BLaER1 treated with 17β-estradiol and CSF1 and Interleukin-3, amounts not matched to agents 10 nM and 100 nM (cell line): ENCODE measurements around the gene CCDC177.
A peak's percentile ranks its signal among the peaks of the same experiment; 100 is the strongest.

Experiments
- H3K27ac ChIP-seq, 11 experiments: shearing (Covaris generic); formaldehyde crosslinking; 2 replicates each; pipeline ENCODE4 v1.8.1; 2022
- H3K27me3 ChIP-seq, 11 experiments: shearing (Covaris generic); formaldehyde crosslinking; 2 replicates each; pipeline ENCODE4 v1.8.1; 2022
- H3K36me3 ChIP-seq, 11 experiments: shearing (Covaris generic); formaldehyde crosslinking; 2 replicates each; pipeline ENCODE4 v1.8.1; 2022
- H3K4me1 ChIP-seq, 10 experiments: shearing (Covaris generic); formaldehyde crosslinking; 2 replicates each; pipeline ENCODE4 v1.8.1; 2022
- H3K4me2 ChIP-seq, 11 experiments: shearing (Covaris generic); formaldehyde crosslinking; 2 replicates each; pipeline ENCODE4 v1.8.1; 2022
- H3K4me3 ChIP-seq, 10 experiments: shearing (Covaris generic); formaldehyde crosslinking; 2 replicates each; pipeline ENCODE4 v1.8.1; 2022
- H3K9ac ChIP-seq, 11 experiments: shearing (Covaris generic); formaldehyde crosslinking; 2 replicates each; pipeline ENCODE4 v1.8.1; 2022
- H3K9me3 ChIP-seq, 11 experiments: shearing (Covaris generic); formaldehyde crosslinking; replicated peaks in 1 of 11; 2 replicates each; pipeline ENCODE4 v1.8.1; 2022
- H4K20me1 ChIP-seq, 11 experiments: shearing (Covaris generic); formaldehyde crosslinking; 2 replicates each; pipeline ENCODE4 v1.8.1; 2022
- Cebpa-rat ChIP-seq, 11 experiments: shearing (Covaris generic); IDR thresholded peaks; 2 replicates each; pipeline ENCODE4 v1.8.1; 2022

Gene CCDC177

DNA sequence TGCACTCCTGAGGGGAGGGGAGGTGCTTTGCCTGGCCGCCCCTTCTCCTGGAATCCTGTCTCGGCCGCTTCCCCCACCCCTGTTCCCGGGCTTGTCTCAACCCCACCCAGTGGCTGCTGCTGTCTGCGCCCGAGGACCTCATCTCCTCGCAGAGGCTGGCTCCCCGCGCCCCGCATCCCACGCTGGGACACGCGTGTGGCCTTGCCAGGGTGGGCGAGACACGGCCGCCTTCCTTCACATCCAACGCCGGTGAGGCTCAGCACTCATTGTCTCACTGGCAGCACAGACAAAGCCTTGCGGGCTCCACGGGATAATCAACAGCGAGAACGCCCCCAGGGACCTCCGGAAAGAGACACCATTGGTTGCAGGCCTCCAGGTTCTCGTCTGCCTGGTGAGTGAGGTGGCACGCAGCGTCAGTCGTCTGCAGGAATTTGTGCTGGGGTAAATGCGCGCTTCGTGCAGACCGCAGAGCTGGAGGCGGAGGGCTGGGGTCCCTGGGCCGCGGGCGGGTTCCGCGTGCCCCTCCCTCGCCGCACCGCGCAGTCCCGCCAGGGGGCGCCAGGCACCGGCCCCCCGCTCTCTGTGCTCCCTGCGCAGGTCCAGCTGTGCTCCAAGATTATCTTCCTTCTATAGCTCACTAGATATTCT, 26.8 kb downstream of the CCDC177 start:
- no peak overlapping the region for H3K9ac ChIP-seq

GRCh38 chr14:69543341-69544115, 31.1 kb downstream of the CCDC177 start:
- Histone ChIP-seq H3K27ac (peak overlapping the region in 5 of 11 experiments; percentile 2 to 69 (median 41); a peak in 8 of 22 replicates), H3K9ac (peak overlapping the region in 2 of 11 experiments; percentile 2 to 31; a peak in 1 of 22 replicates), H3K4me3 (no peak overlapping the region), H3K27me3 (peaks cover 0 to 8% (median 0%) of the 10 kb centered on the region in 11 experiments; a peak in 2 of 22 replicates), H4K20me1 (no peaks in the 10 kb centered on the region), H3K4me1 (peaks cover 0 to 64% (median 28%) of the 10 kb centered on the region in 10 experiments; a peak in 17 of 20 replicates), H3K9me3 (peaks cover 0 to 10% (median 0%) of the 10 kb centered on the region in 11 experiments; a peak in 3 of 22 replicates), H3K4me2 (peak overlapping the region in 10 of 11 experiments; percentile 17 to 85 (median 70); a peak in 18 of 22 replicates), H3K36me3 (no peaks in the 10 kb centered on the region)
- TF ChIP-seq Cebpa-rat (IDR thresholded peaks at IDR 0.05): peak in 9 of 11 experiments; percentile 24 to 88 (median 61); a peak in 13 of 22 replicates

More for the DNA sequence above, 26.8 kb downstream of the CCDC177 start:
- H3K4me1 ChIP-seq: peaks cover 0 to 42% (median 23%) of the 10 kb centered on the region in 10 experiments; a peak in 17 of 20 replicates
- H3K27me3 ChIP-seq: peaks cover 0 to 8% (median 0%) of the 10 kb centered on the region in 11 experiments; a peak in 2 of 22 replicates
- no peaks in the 10 kb centered on the region for H4K20me1 ChIP-seq
- peak overlapping the region in 10 of 11 experiments; percentile 16 to 53 (median 40); a peak in 16 of 22 replicates for H3K4me2 ChIP-seq
- H3K27ac ChIP-seq: no peak overlapping the region
- no peak for TF ChIP-seq Cebpa-rat (IDR thresholded peaks at IDR 0.05)
- no peaks in the 10 kb centered on the region for H3K36me3 ChIP-seq
- no peaks in the 10 kb centered on the region for H3K9me3 ChIP-seq
- H3K4me3 ChIP-seq: peak overlapping the region in 1 of 10 experiments; percentile 46; a peak in 1 of 20 replicates

GRCh38 chr14:69542311-69542710, 32.4 kb downstream of the CCDC177 start:
- Histone ChIP-seq H3K4me2 (peak overlapping the region in 3 of 11 experiments; percentile 69 to 79 (median 74); a peak in 4 of 22 replicates), H3K27me3 (no peaks in the 10 kb centered on the region), H3K27ac (no peak overlapping the region), H3K36me3 (no peaks in the 10 kb centered on the region), H4K20me1 (no peaks in the 10 kb centered on the region), H3K4me1 (peaks cover 0 to 62% (median 25%) of the 10 kb centered on the region in 10 experiments; a peak in 17 of 20 replicates), H3K4me3 (no peak overlapping the region), H3K9me3 (peaks cover 0 to 10% (median 0%) of the 10 kb centered on the region in 11 experiments; a peak in 3 of 22 replicates), H3K9ac (no peak overlapping the region)
- TF ChIP-seq Cebpa-rat (IDR thresholded peaks at IDR 0.05): no peak

- Histone ChIP-seq H3K4me1 (peaks cover 0 to 71% (median 25%) of the 10 kb centered on the region in 10 experiments; a peak in 17 of 20 replicates), H3K9me3 (peaks cover 0 to 10% (median 0%) of the 10 kb centered on the region in 11 experiments; a peak in 3 of 22 replicates), H3K9ac (no peak overlapping the region), H3K27me3 (no peaks in the 10 kb centered on the region), H4K20me1 (no peaks in the 10 kb centered on the region), H3K4me2 (peak overlapping the region in 5 of 11 experiments; percentile 33 to 81 (median 63); a peak in 9 of 22 replicates), H3K36me3 (no peaks in the 10 kb centered on the region), H3K27ac (peak overlapping the region in 4 of 11 experiments; percentile 29 to 46 (median 42); a peak in 8 of 22 replicates), H3K4me3 (no peak overlapping the region)
- no peak for TF ChIP-seq Cebpa-rat (IDR thresholded peaks at IDR 0.05)
These were observed 33.9 kb downstream of the CCDC177 start for GRCh38 chr14:69540654-69541335.

GRCh38 chr14:69539631-69540410, 34.9 kb downstream of the CCDC177 start:
- peak overlapping the region in 4 of 11 experiments; percentile 29 to 46 (median 42); a peak in 6 of 22 replicates for H3K27ac ChIP-seq
- H3K27me3 ChIP-seq: no peaks in the 10 kb centered on the region
- peak in 4 of 11 experiments; percentile 18 to 41 (median 20); a peak in 2 of 22 replicates for TF ChIP-seq Cebpa-rat (IDR thresholded peaks at IDR 0.05)
- H3K9ac ChIP-seq: no peak overlapping the region
- no peak overlapping the region for H3K4me3 ChIP-seq
- H3K4me2 ChIP-seq: peak overlapping the region in 5 of 11 experiments; percentile 33 to 81 (median 63); a peak in 8 of 22 replicates
- no peaks in the 10 kb centered on the region for H3K36me3 ChIP-seq
- no peaks in the 10 kb centered on the region for H4K20me1 ChIP-seq
- H3K9me3 ChIP-seq: peaks cover 0 to 10% (median 0%) of the 10 kb centered on the region in 11 experiments; a peak in 3 of 22 replicates
- H3K4me1 ChIP-seq: peaks cover 0 to 71% (median 25%) of the 10 kb centered on the region in 10 experiments; a peak in 17 of 20 replicates

DNA sequence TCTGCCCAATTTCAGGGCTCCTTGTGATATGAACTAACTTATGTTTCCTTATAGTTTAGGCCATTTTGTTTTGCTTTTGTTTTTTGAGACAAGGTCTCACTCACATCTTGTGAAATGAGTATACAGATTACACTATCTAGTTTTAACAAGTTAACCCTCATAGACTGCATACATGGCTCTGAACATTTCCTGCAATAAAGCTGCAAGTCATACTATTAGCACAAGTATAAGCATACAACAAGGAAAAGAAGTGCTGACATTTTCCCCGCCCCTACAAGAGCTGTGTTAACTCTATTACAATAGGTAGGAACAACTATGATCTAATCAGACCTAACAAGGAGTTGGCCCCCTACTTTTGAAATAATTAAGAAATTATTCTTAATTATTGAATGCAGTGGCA, 35.9 kb downstream of the CCDC177 start:
- Histone ChIP-seq H3K9me3 (peaks cover 0 to 10% (median 0%) of the 10 kb centered on the region in 11 experiments; a peak in 3 of 22 replicates), H3K4me2 (no peak overlapping the region), H3K9ac (no peak overlapping the region), H3K27me3 (no peaks in the 10 kb centered on the region), H3K4me1 (peaks cover 0 to 62% (median 16%) of the 10 kb centered on the region in 10 experiments; a peak in 17 of 20 replicates), H3K27ac (no peak overlapping the region), H3K4me3 (no peak overlapping the region), H4K20me1 (no peaks in the 10 kb centered on the region), H3K36me3 (no peaks in the 10 kb centered on the region)
- TF ChIP-seq Cebpa-rat (IDR thresholded peaks at IDR 0.05): no peak

DNA sequence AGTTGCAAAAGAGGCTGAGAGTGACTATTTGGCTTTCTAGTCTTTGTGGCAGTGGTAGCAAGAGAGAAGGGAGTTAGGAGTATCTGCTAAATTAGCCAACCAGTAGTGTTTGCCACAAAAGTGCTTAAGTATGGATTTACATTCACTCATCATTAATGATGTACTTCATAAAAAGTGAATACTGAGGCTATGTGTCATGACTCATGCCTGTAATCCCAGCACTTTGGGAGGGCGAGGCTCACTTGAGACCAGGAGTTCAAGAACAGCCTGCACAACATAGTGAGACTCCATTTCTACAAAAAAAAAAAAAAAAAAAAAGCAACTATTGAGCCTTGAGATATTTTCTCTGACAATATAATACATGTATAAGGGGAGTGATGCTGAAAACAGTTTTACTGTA, 36.8 kb downstream of the CCDC177 start:
- no peak overlapping the region for H3K4me3 ChIP-seq
- H3K9me3 ChIP-seq: peaks cover 0 to 10% (median 0%) of the 10 kb centered on the region in 11 experiments; a peak in 3 of 22 replicates
- H3K4me2 ChIP-seq: peak overlapping the region in 2 of 11 experiments; percentile 48 to 67; a peak in 3 of 22 replicates
- H4K20me1 ChIP-seq: no peaks in the 10 kb centered on the region
- H3K9ac ChIP-seq: no peak overlapping the region
- H3K27ac ChIP-seq: no peak overlapping the region
- no peaks in the 10 kb centered on the region for H3K36me3 ChIP-seq
- TF ChIP-seq Cebpa-rat (IDR thresholded peaks at IDR 0.05): no peak
- peaks cover 0 to 53% (median 7%) of the 10 kb centered on the region in 10 experiments; a peak in 10 of 20 replicates for H3K4me1 ChIP-seq
- H3K27me3 ChIP-seq: no peaks in the 10 kb centered on the region
